A549 (cell line): ENCODE measurements around the gene D2HGDH.

ENCODE experiments used
- BHLHE40 ChIP-seq: IDR thresholded peaks from 2 replicates; pipeline ENCODE4 v1.6.1; 2012; ENCODE audit warnings: low read depth, low read length, inconsistent platforms
- JUNB ChIP-seq: fragments of >200 bp; sonication (Bioruptor Twin); formaldehyde crosslinking; IDR thresholded peaks from 2 replicates; pipeline ENCODE4 v1.6.1; 2016
- POLR2A ChIP-seq: IDR thresholded peaks from 2 replicates; pipeline ENCODE4 v1.6.1; 2012; ENCODE audit warnings: mild to moderate bottlenecking, low read length
- RAD21 ChIP-seq, 2 experiments: fragments of >200 bp in 1 of 2; sonication (Bioruptor Twin) in 1 of 2; formaldehyde crosslinking in 1 of 2; IDR thresholded peaks in 1 of 2; conservative IDR thresholded peaks in 1 of 2; 2 replicates in 1 of 2; 3 replicates in 1 of 2; pipeline ENCODE4 v1.6.1; 2012 to 2018; ENCODE audit warnings: inconsistent platforms in 1 of 2
- TF ChIP-seq, protein P1 (sequence below): fragments of 450-650 bp; IDR thresholded peaks from 2 replicates; pipeline ENCODE4 v1.6.1; 2014; ENCODE audit warnings: antibody characterized with exemption
- TF ChIP-seq, protein P2 (sequence below): fragments of >200 bp; sonication (Bioruptor Twin); formaldehyde crosslinking; IDR thresholded peaks from 3 replicates; pipeline ENCODE4 v1.5.1; 2016
- TF ChIP-seq, protein P3 (sequence below): fragments of 250-450 bp; sonication (Bioruptor Pico); IDR thresholded peaks from 2 replicates; pipeline ENCODE4 v1.5.0; 2020; ENCODE audit warnings: low read depth, mild to moderate bottlenecking, moderate library complexity
- TF ChIP-seq, protein P4 (sequence below): IDR thresholded peaks from 2 replicates; pipeline ENCODE4 v1.6.1; 2012
- TF ChIP-seq, protein P5 (sequence below): fragments of 150-350 bp; IDR thresholded peaks from 2 replicates; pipeline ENCODE4 v1.6.1; 2014; ENCODE audit warnings: low read depth, mild to moderate bottlenecking, low read length

DNA sequence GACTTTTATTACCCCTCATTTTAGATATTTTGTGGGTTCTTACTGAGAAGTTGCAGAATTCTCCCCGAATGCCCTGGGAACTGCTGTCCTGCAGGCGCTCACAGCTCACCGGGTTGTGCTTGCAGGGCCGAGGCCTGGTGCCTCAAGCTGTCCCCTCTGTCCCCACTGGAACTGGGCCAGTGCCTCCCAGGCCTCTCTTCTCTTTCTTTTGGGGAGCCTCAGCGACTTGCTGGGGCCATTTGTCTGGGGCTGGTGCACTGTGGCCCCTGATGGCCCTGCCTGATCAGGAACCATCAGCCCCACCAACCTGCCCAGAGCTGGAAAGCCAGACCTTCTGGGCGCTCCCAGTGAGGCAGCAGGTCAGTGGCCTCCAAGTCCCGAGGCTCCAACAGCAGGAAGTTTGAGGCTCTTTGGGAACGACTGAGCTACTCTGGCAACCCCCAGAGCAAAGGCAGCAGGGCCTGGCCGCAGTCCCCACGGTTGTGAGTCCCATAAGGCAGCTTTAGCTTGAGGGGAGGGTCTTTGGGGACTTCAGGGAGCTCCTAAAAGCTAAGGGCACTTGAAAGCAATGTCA is 59.9 kb downstream of the D2HGDH start:
- no peak for TF ChIP-seq BHLHE40
- TF ChIP-seq, protein P1, sequence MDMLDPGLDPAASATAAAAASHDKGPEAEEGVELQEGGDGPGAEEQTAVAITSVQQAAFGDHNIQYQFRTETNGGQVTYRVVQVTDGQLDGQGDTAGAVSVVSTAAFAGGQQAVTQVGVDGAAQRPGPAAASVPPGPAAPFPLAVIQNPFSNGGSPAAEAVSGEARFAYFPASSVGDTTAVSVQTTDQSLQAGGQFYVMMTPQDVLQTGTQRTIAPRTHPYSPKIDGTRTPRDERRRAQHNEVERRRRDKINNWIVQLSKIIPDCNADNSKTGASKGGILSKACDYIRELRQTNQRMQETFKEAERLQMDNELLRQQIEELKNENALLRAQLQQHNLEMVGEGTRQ = no peak
- TF ChIP-seq, protein P2, sequence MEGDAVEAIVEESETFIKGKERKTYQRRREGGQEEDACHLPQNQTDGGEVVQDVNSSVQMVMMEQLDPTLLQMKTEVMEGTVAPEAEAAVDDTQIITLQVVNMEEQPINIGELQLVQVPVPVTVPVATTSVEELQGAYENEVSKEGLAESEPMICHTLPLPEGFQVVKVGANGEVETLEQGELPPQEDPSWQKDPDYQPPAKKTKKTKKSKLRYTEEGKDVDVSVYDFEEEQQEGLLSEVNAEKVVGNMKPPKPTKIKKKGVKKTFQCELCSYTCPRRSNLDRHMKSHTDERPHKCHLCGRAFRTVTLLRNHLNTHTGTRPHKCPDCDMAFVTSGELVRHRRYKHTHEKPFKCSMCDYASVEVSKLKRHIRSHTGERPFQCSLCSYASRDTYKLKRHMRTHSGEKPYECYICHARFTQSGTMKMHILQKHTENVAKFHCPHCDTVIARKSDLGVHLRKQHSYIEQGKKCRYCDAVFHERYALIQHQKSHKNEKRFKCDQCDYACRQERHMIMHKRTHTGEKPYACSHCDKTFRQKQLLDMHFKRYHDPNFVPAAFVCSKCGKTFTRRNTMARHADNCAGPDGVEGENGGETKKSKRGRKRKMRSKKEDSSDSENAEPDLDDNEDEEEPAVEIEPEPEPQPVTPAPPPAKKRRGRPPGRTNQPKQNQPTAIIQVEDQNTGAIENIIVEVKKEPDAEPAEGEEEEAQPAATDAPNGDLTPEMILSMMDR = no peak
- no peak for TF ChIP-seq JUNB
- TF ChIP-seq, protein P3, sequence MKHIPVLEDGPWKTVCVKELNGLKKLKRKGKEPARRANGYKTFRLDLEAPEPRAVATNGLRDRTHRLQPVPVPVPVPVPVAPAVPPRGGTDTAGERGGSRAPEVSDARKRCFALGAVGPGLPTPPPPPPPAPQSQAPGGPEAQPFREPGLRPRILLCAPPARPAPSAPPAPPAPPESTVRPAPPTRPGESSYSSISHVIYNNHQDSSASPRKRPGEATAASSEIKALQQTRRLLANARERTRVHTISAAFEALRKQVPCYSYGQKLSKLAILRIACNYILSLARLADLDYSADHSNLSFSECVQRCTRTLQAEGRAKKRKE (CRISPR knock-in tag) = no peak
- TF ChIP-seq, protein P4, sequence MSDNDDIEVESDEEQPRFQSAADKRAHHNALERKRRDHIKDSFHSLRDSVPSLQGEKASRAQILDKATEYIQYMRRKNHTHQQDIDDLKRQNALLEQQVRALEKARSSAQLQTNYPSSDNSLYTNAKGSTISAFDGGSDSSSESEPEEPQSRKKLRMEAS = no peak
- no peak for TF ChIP-seq RAD21 (conservative IDR thresholded peaks at IDR 0.05 in 1 of 2, IDR thresholded peaks at IDR 0.05 in 1 of 2)
- TF ChIP-seq POLR2A = no peak
- TF ChIP-seq, protein P5, sequence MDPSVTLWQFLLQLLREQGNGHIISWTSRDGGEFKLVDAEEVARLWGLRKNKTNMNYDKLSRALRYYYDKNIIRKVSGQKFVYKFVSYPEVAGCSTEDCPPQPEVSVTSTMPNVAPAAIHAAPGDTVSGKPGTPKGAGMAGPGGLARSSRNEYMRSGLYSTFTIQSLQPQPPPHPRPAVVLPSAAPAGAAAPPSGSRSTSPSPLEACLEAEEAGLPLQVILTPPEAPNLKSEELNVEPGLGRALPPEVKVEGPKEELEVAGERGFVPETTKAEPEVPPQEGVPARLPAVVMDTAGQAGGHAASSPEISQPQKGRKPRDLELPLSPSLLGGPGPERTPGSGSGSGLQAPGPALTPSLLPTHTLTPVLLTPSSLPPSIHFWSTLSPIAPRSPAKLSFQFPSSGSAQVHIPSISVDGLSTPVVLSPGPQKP = no peak
